OCI-LY3 (cell line): ENCODE results near the gene SMG1.
"Not testable (repeated sequence)": the region's sequence is repeated elsewhere in the genome, so short reads cannot be mapped to it uniquely, and the experiment has no call there.

Experiments
- CTCF ChIP-seq: fragments of 200-600, 300-600 bp; sonication (generic); IDR thresholded peaks from 2 replicates; pipeline ENCODE4 v1.5.1; 2014; ENCODE audit warnings: antibody characterized with exemption, low read length, low read depth
- EZH2phosphoT487 ChIP-seq: fragments of 200-600 bp; shearing (Covaris generic); IDR thresholded peaks from 2 replicates; pipeline ENCODE4 v1.6.1; 2018; ENCODE audit warnings: antibody characterized with exemption, mixed run types, low read depth

- not testable (repeated sequence) for TF ChIP-seq CTCF, EZH2phosphoT487
Measured at GRCh38 chr16:18780460-18781026, 145.7 kb downstream of the SMG1 start.
